Keratinocyte (primary cell): ENCODE data around the gene NTN5. TPM values are rescaled to one million over a fixed set of nuclear protein-coding genes. Genes with fewer than 3 reads are reported as not detected.

Experiments used
- DNase-seq: peaks from one replicate; pipeline ENCODE4 v3.0.0-alpha.2; 2011; ENCODE audit warnings: low read depth, missing footprints, low spot score
- FAIRE-seq: peaks from 2 replicates; lab custom pipeline; 2011; peaks lifted over from hg19 to GRCh38; lab: Jason Lieb, UNC
- H2AFZ ChIP-seq: 2 replicates; pipeline ENCODE4 v1.6.0; 2012; ENCODE audit warnings: low read length, control low read depth, inconsistent platforms; ENCODE audit not compliant: control insufficient read depth
- H3K27ac ChIP-seq: 2 replicates; pipeline ENCODE4 v1.5.1; 2011; ENCODE audit warnings: low read length; ENCODE audit not compliant: control insufficient read depth, insufficient read depth
- H3K27me3 ChIP-seq: 3 replicates; pipeline ENCODE4 v1.6.0; 2011; ENCODE audit warnings: low read length; ENCODE audit not compliant: control insufficient read depth, insufficient read depth; ENCODE audit errors: extremely low read depth
- H3K36me3 ChIP-seq, 2 experiments: 2 replicates in 1 of 2; 3 replicates in 1 of 2; pipeline ENCODE4 v1.5.1; 2011; ENCODE audit warnings: low read length in 2 of 2, mild to moderate bottlenecking in 1 of 2; ENCODE audit not compliant: control insufficient read depth in 2 of 2, insufficient read depth in 2 of 2; ENCODE audit errors: extremely low read depth in 1 of 2
- H3K4me1 ChIP-seq: 3 replicates; pipeline ENCODE4 v1.5.1; 2011; ENCODE audit warnings: low read length; ENCODE audit not compliant: control insufficient read depth, insufficient read depth; ENCODE audit errors: extremely low read depth
- H3K4me2 ChIP-seq: 3 replicates; pipeline ENCODE4 v1.6.0; 2011; ENCODE audit warnings: low read depth, low read length; ENCODE audit not compliant: control insufficient read depth, insufficient read depth; ENCODE audit errors: extremely low read depth
- H3K4me3 ChIP-seq, 3 experiments: fragments of 200-600 bp in 1 of 3; sonication (generic) in 1 of 3; 2 replicates in 2 of 3; 3 replicates in 1 of 3; pipeline ENCODE4 v1.5.1; 2011 to 2016; ENCODE audit warnings: low read length in 3 of 3, mild to moderate bottlenecking in 3 of 3, control low read depth in 2 of 3, inconsistent platforms in 1 of 3, low read depth in 1 of 3, mixed read lengths in 1 of 3, mixed run types in 1 of 3, moderate library complexity in 1 of 3; ENCODE audit not compliant: control insufficient read depth in 2 of 3, insufficient read depth in 2 of 3; ENCODE audit errors: extremely low read depth in 1 of 3
- H3K79me2 ChIP-seq: 2 replicates; pipeline ENCODE4 v1.6.0; 2012; ENCODE audit warnings: low read length; ENCODE audit not compliant: control insufficient read depth, insufficient read depth
- H3K9ac ChIP-seq: 3 replicates; pipeline ENCODE4 v1.6.0; 2011; ENCODE audit warnings: low read length; ENCODE audit not compliant: control insufficient read depth, insufficient read depth; ENCODE audit errors: extremely low read depth
- H3K9me1 ChIP-seq: 3 replicates; pipeline ENCODE4 v1.6.0; 2011; ENCODE audit warnings: low read length; ENCODE audit not compliant: control insufficient read depth, insufficient read depth; ENCODE audit errors: extremely low read depth
- H3K9me3 ChIP-seq: 2 replicates; pipeline ENCODE4 v1.5.1; 2012; ENCODE audit warnings: low read depth, low read length; ENCODE audit not compliant: control insufficient read depth
- H4K20me1 ChIP-seq: 3 replicates; pipeline ENCODE4 v1.6.0; 2011; ENCODE audit warnings: low read length; ENCODE audit not compliant: control insufficient read depth, insufficient read depth; ENCODE audit errors: extremely low read depth
- EZH2 ChIP-seq: IDR thresholded peaks from one replicate; pipeline ENCODE4 v1.6.1; 2012; ENCODE audit warnings: inconsistent platforms, mild to moderate bottlenecking, low read length, moderate library complexity
- dilution Hi-C: fragments of 300-500 bp; cut with MboI; formaldehyde crosslinking; loops from one replicate; pipeline ENCODE4 v1.7.0; 2020; ENCODE audit warnings: low sequenced_read_pairs; ENCODE audit not compliant: extremely low pct_ligation_motif_present
- polyA plus RNA-seq, 5 experiments: library from polyadenylated mRNA; depleted of rRNA in 3 of 5; stranded (reverse) in 3 of 5; stranded (forward) in 1 of 5; unstranded in 1 of 5; fragments of >200 nt; gene quantifications; 1 replicate in 1 of 5; 2 replicates in 3 of 5; 3 replicates in 1 of 5; pipeline versions ENCODE4 v1.2.1 to v1.2.3, GENCODE V29; 2011 to 2012; ENCODE audit warnings: missing spikeins in 2 of 5, low read depth in 1 of 5, low replicate concordance in 1 of 5
- TF ChIP-seq, protein P1 (sequence below), 3 experiments: IDR thresholded peaks in 1 of 3; conservative IDR thresholded peaks in 1 of 3; optimal IDR thresholded peaks in 1 of 3; 2 replicates in 2 of 3; 3 replicates in 1 of 3; pipeline versions ENCODE3 to v1.5.1; 2011; ENCODE audit warnings: low read length in 3 of 3, mild to moderate bottlenecking in 3 of 3, moderate library complexity in 2 of 3, control low read depth in 1 of 3, inconsistent platforms in 1 of 3; ENCODE audit not compliant: insufficient read depth in 2 of 3; ENCODE audit errors: extremely low read depth in 1 of 3

NTN5 gene
- polyA plus RNA-seq, 1 donor (not counting 4 experiments of a cell fraction or from before 2014, with no cell fraction given), result 0.07 TPM

DNA sequence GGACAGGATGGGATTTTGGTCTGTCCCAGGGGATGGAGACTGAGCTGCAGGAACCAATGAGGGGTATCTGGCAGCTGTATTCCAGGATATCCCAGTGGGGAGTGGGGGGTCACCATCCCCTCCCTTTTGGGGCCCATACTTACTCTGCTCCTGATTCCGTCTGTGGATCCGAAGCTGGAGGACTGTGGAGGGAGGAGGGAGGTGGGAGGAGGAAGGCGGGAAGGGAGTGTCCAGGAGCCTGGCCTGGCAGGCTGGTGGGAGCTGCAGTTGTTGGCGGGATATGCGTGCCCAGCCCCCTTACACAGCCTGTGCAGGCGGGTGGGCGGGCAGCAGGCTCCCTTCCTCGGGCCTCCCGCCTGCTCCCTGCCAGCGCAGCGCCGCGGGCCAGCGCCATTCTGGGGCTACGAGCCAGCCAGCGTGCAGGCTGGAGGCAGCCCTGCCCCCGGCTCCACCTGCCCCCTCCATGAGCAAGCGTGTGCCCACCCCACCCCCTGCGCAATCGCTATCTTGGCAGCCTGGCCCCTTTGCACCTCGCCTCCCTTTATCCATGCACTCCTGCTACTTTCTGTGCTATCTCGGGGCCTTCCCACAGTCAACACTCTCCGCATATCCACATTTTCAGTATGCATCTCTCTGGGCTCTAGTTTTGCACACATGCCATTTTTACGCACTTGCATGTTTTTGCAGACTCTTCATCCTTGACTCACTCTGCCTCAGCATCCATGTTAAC lies 43.9 kb upstream of the NTN5 start:
- no peaks in the 10 kb centered on the region for H4K20me1 ChIP-seq
- H3K9ac ChIP-seq, result no peak overlapping the region
- H3K4me3 ChIP-seq, result peak overlapping the region in 1 of 3 experiments; percentile 38
- H3K27ac ChIP-seq, result no peak overlapping the region
- no peaks in the 10 kb centered on the region for H3K9me3 ChIP-seq
- TF ChIP-seq EZH2, result no peak
- TF ChIP-seq, protein P1, sequence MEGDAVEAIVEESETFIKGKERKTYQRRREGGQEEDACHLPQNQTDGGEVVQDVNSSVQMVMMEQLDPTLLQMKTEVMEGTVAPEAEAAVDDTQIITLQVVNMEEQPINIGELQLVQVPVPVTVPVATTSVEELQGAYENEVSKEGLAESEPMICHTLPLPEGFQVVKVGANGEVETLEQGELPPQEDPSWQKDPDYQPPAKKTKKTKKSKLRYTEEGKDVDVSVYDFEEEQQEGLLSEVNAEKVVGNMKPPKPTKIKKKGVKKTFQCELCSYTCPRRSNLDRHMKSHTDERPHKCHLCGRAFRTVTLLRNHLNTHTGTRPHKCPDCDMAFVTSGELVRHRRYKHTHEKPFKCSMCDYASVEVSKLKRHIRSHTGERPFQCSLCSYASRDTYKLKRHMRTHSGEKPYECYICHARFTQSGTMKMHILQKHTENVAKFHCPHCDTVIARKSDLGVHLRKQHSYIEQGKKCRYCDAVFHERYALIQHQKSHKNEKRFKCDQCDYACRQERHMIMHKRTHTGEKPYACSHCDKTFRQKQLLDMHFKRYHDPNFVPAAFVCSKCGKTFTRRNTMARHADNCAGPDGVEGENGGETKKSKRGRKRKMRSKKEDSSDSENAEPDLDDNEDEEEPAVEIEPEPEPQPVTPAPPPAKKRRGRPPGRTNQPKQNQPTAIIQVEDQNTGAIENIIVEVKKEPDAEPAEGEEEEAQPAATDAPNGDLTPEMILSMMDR (optimal IDR thresholded peaks at IDR 0.05 in 1 of 3, IDR thresholded peaks at IDR 0.05 in 1 of 3, conservative IDR thresholded peaks at IDR 0.05 in 1 of 3; ENCODE audit: extremely low read depth in 1 of 3, insufficient read depth in 2 of 3, low read length in 3 of 3), result no peak
- FAIRE-seq, result no peak
- peaks cover 30% of the 10 kb centered on the region for H3K4me1 ChIP-seq
- H3K9me1 ChIP-seq, result no peaks in the 10 kb centered on the region
- dilution Hi-C loops, result no loop called here
- peaks cover 4% of the 10 kb centered on the region for H3K79me2 ChIP-seq
- no peaks in the 10 kb centered on the region for H3K27me3 ChIP-seq
- peak overlapping the region; percentile 78 for H2AFZ ChIP-seq
- H3K36me3 ChIP-seq, result no peaks in the 10 kb centered on the region
- peak overlapping the region; percentile 51 for H3K4me2 ChIP-seq
- no peak for DNase-seq

DNA sequence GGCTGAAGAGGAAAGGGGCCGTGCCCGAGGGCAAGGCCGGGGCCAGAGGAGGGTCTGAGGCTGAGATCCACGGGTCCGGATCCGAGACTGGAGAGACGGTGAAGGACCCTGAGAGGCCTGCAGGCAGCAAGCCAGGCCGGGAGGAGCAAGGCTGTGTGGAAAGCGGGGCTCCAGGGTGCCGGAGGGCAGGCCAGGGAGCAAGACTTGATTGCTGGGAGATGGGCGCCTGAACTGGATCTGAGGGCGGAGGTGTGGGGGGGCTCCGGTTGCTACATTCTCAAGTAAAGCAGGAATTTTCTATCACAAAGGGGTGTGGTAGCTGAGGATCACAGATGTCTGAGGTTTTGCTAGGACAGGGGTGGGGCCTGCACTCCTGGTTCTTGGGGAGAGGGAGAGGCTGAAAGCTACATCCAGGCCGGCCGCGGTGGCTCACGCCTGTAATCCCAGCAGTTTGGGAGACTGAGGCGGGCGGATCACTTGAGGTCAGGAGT lies 42.9 kb upstream of the NTN5 start:
- no peak for TF ChIP-seq EZH2
- TF ChIP-seq, protein P1 (optimal IDR thresholded peaks at IDR 0.05 in 1 of 3, IDR thresholded peaks at IDR 0.05 in 1 of 3, conservative IDR thresholded peaks at IDR 0.05 in 1 of 3; ENCODE audit: extremely low read depth in 1 of 3, insufficient read depth in 2 of 3, low read length in 3 of 3), result no peak

More for the DNA sequence above, 42.9 kb upstream of the NTN5 start:
- H3K4me2 ChIP-seq, result peak overlapping the region; percentile 96
- no peaks in the 10 kb centered on the region for H3K9me3 ChIP-seq
- FAIRE-seq, result no peak
- DNase-seq, result no peak
- peak overlapping the region; percentile 13 for H2AFZ ChIP-seq
- no peaks in the 10 kb centered on the region for H3K36me3 ChIP-seq
- H3K4me1 ChIP-seq, result peaks cover 30% of the 10 kb centered on the region
- no peaks in the 10 kb centered on the region for H3K9me1 ChIP-seq
- peak overlapping the region in 2 of 3 experiments; percentile 26 to 32 for H3K4me3 ChIP-seq
- peaks cover 4% of the 10 kb centered on the region for H3K79me2 ChIP-seq
- H3K9ac ChIP-seq, result no peak overlapping the region
- no peaks in the 10 kb centered on the region for H4K20me1 ChIP-seq
- H3K27ac ChIP-seq, result no peak overlapping the region
- no peaks in the 10 kb centered on the region for H3K27me3 ChIP-seq
- dilution Hi-C loops, result no loop called here
